T47D (cell line): ENCODE results near the gene KRT80.
A peak's percentile ranks its signal among the peaks of the same experiment; 100 is the strongest.

ENCODE experiments used
- DNase-seq, 2 experiments: peaks; one replicate each; pipeline versions ENCODE4 v3.0.0 to v3.0.0-alpha.2; 2011 to 2012; ENCODE audit warnings: low read depth in 1 of 2, low spot score in 1 of 2
- JUND ChIP-seq: IDR thresholded peaks from 2 replicates; pipeline ENCODE4 v1.6.1; 2012; ENCODE audit warnings: low read depth
- in situ Hi-C: cut with HindIII; loops from 2 replicates; pipeline ENCODE4 v1.10.0; 2016; ENCODE audit warnings: low sequenced_read_pairs, low pct_unique_long_range_greater_than_20kb

KRT80 gene

GRCh38 chr12:52126605-52127578 is 64.9 kb downstream of the KRT80 start:
- in situ Hi-C loops: no loop called here
- TF ChIP-seq JUND: no peak
- no peak for DNase-seq

GRCh38 chr12:52126050-52126604 is 65.7 kb downstream of the KRT80 start:
- in situ Hi-C loops: no loop called here
- TF ChIP-seq JUND: no peak
- peak in 1 of 2 experiments; percentile 54 for DNase-seq

- TF ChIP-seq JUND: no peak
- in situ Hi-C loops: no loop called here
- peak in 1 of 2 experiments; percentile 41 for DNase-seq
Observed at GRCh38 chr12:52125476-52125900, 66.3 kb downstream of the KRT80 start.

- no peak for DNase-seq
- no peak for TF ChIP-seq JUND
- in situ Hi-C loops: no loop called here
Observed at GRCh38 chr12:52123487-52124186, 68.2 kb downstream of the KRT80 start.

GRCh38 chr12:52122904-52123303 is 68.9 kb downstream of the KRT80 start:
- in situ Hi-C loops: no loop called here
- no peak for DNase-seq
- no peak for TF ChIP-seq JUND

GRCh38 chr12:52122540-52122871 is 69.3 kb downstream of the KRT80 start:
- in situ Hi-C loops: no loop called here
- no peak for TF ChIP-seq JUND
- DNase-seq: no peak

- peak; percentile 75 for DNase-seq
- no peak for TF ChIP-seq JUND
- in situ Hi-C loops: no loop called here
Observed at GRCh38 chr12:52121824-52122539, 69.8 kb downstream of the KRT80 start.

- no peak for DNase-seq
- TF ChIP-seq JUND: no peak
- in situ Hi-C loops: no loop called here
Observed at GRCh38 chr12:52120951-52121823, 70.6 kb downstream of the KRT80 start.

GRCh38 chr12:52119398-52120254 is 72.2 kb downstream of the KRT80 start:
- in situ Hi-C loops: no loop called here
- no peak for TF ChIP-seq JUND
- DNase-seq: peak; percentile 73 to 91
